GM18867 (cell line): ENCODE results near the gene ZC3H15.
"Not testable (repeated sequence)": the region's sequence is repeated elsewhere in the genome, so short reads cannot be mapped to it uniquely, and the experiment has no call there.

ENCODE experiments used
- ATAC-seq: cut with Tn5 transposase; IDR thresholded peaks from one replicate; pipeline ENCODE4 v1.9.1; 2021; ENCODE audit warnings: mild to moderate bottlenecking, moderate library complexity; ENCODE audit not compliant: unreplicated experiment

The ZC3H15 gene

GRCh38 chr2:186485871-186486650 is at the start of gene ZC3H15:
Gene ZC3H15, plus strand, starts transcription at chr2:186486260. Its CDS starts 123 bp downstream, at chr2:186486383.
- peak; percentile 85 for ATAC-seq

DNA sequence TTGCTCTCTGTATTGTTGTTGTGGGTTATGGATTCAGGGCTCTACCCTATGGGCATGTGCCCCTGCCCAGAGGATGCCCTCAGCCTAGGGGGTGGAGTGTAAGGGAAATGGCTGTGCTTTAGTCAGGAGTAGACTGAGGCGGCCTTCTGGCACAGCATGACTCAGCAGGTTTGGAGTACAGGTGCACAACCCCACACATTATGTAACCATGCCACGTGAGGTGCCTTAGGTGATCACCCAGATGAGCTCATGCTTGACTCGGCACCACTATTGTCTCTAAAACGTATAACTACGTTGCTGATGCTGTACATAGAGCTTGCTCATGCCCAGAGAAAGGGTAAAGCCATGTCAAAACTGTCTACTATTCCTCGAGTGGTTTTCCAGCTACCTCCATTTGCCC is 48.3 kb upstream of the ZC3H15 start:
- no peak for ATAC-seq

DNA sequence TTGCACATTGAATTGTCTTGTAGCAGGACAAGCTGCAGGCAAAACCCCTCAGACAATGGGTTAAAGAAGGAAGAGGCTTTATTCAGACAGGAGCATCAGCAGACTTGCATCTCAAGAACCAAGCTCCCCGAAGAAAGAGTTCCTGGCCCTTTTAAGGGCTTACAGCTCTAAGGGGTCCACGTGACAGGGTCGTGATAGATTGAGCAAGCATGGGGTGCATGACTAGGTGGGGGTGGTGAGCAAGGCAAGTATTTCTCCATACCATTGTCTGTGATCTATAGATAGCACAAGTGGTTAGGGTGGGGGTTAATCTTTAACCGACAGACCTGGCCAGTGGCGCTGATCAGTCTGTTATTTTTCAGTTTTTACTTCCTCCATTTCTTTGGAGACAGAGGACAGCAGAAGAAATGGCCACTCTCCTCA is 46.4 kb upstream of the ZC3H15 start:
- ATAC-seq: not testable (repeated sequence)

- no peak for ATAC-seq
Observed at GRCh38 chr2:186440506-186440905, 45.6 kb upstream of the ZC3H15 start.

- no peak for ATAC-seq
Observed at GRCh38 chr2:186442885-186443284, 43.2 kb upstream of the ZC3H15 start.

DNA sequence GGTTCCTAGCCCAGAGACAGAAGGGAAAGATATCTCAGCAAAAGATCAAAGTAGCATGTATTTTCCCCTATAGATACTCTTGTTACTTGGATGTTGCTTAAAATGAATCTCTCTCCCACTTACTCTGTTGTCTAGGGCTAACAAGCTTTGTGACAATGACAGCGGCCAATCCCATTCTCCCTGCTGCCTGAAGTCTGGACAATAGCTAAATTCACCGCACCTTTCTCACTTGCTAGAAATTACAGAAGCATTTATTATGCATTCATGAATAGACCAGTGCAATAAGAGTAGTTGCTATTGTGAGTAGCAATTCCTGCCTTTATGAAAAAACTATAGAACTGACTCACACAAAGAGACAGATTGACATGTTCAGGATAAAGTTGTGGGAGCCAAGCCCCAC is 42.2 kb upstream of the ZC3H15 start:
- ATAC-seq: no peak

DNA sequence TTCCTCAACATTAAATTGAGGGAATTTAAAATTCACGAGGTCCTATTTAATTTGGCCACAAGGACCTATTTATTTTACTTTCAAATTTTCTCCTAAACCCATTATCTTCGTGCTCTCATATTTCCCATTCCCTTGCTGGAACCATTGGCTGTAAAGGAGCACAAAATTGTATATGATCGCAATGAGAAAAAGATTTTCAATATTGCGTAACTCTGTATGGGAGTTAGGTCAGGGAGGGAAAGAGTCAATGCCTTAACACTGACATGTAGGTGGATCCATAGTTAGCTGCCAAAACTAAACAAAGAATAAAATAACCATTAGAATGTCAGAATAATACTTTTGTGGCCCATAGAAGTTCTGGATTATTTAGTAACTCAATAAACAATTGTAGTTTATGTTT is 40.6 kb upstream of the ZC3H15 start:
- no peak for ATAC-seq

GRCh38 chr2:186455613-186456012 is 30.4 kb upstream of the ZC3H15 start:
- ATAC-seq: no peak

DNA sequence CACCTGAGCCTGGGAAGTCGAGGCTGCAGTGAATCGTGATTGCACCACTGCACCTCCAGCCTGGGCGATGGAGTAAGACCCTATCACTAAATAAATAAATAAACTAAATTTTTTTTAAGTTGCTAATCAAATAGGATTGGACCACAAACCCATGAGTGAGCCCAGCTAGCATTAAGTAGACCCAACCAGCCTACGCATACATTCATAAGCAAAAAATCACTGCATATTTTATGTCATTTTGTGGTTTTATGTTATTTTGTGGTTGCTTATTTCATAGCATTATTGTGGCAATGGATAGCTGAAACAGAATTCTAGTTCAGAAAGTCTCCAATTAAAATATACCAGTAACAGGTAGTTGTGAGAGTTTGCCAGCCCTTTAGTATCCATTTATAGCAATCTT is 29.1 kb upstream of the ZC3H15 start:
- no peak for ATAC-seq

DNA sequence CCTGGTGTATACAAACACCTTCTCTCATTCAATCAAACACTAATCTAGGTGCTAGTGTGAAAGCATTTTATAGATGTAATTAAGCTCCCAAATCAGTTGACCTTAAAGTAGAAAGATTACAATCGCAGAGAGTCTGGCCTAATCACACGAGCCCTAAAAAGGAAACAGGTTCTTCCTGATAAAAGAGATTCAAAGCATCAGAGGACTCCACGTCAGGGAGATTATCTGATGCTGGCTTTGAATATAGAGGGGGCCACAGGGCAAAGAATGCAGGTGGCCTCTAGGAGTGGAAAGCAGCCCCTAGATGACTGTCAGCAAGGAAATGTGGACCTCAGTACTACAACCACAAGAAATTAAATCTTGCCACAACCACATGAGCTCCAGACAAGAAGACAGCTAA is 28.2 kb upstream of the ZC3H15 start:
- ATAC-seq: no peak

GRCh38 chr2:186459009-186459408 is 27.1 kb upstream of the ZC3H15 start:
- no peak for ATAC-seq

- ATAC-seq: peak; percentile 92
Observed at GRCh38 chr2:186460465-186460864, 25.6 kb upstream of the ZC3H15 start.

- no peak for ATAC-seq
Observed at GRCh38 chr2:186466743-186467142, 19.3 kb upstream of the ZC3H15 start.

DNA sequence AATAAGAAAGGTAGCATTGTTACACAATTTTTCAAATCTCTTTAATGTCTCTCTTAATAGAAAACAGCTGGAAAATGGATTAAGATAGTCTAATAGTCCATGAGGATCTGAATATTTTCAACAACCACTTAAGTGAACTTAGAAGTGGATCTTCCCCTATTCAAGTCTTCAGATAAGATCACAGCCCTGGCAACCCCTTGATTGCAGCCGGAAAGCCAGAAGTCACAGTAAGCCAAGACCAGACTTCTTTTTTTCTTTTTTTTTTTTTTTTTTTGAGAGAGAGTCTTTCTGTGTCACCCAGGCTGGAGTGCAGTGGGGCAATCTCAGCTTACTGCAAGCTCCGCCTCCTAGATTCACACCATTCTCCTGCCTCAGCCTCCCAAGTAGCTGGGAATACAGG is 18.6 kb upstream of the ZC3H15 start:
- ATAC-seq: no peak

- ATAC-seq: not testable (repeated sequence)
Observed at GRCh38 chr2:186472722-186473493, 13.2 kb upstream of the ZC3H15 start.

- ATAC-seq: peak; percentile 89
Observed at GRCh38 chr2:186474239-186474638, 11.8 kb upstream of the ZC3H15 start.

- ATAC-seq: no peak
Observed at GRCh38 chr2:186477790-186478189, 8.3 kb upstream of the ZC3H15 start.

GRCh38 chr2:186480991-186481390 is 5.1 kb upstream of the ZC3H15 start:
- ATAC-seq: no peak

DNA sequence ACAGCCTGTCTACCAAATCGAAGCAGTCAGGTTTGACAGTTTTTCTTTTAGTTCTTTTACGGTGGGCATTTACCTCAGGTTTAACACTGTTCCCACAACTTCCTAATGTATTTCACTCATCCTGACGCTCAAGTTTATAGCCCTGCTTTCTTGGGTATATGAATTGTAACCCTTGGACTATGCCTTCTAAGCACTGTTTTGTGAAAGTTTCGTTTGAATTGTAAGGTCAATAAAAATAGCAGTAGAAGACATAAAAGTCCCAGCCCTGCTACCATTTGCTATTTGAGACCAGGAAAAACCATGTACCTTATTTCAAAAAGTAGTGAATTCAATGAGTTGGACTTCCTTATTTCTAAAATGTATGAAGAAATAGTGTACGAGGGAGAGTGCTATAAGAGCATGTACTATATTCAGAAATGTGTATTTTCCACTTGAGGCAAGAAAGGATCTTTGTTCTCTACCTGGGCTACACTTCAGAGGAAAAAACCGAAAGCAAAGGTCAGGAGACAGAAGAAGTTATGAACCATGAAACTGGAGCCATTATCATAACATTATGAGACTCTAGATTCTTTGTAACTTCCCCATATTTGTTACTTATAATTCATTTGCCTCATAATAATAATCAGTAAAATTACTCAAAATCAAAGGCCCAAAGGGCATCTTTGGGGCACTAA is 1.9 kb upstream of the ZC3H15 start:
- ATAC-seq: no peak

DNA sequence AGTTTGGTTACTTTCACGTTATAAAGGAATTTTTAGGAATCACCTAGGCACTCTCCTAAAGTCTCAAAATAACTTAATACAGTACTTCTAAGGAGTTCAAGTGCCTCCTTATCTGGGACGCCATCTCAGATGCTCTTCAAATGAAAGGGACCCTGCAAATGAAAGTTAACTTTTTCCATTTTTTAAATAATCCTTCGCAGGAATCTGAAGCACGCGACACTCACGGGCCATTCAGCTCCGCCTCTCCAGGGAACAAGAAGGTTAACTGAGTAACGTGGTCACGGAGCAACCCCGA is 537 bp upstream of the ZC3H15 start:
- no peak for ATAC-seq

- no peak for ATAC-seq
Observed at GRCh38 chr2:186486651-186487647, 889 bp downstream of the ZC3H15 start.
